ENCODE measurements around the gene MAMDC4.
"Not testable (repeated sequence)": the region's sequence is repeated elsewhere in the genome, so short reads cannot be mapped to it uniquely, and the experiment has no call there.

The MAMDC4 gene

GRCh38 chr9:136839229-136840139 is 12.7 kb upstream of the MAMDC4 start:
- no peak for DNase-seq (ENCODE audit: low read depth)

- DNase-seq (ENCODE audit: low read depth): no peak
Measured at GRCh38 chr9:136840140-136840876, 11.8 kb upstream of the MAMDC4 start.

- no peak for DNase-seq (ENCODE audit: low read depth)
Measured at GRCh38 chr9:136840877-136841645, 11.1 kb upstream of the MAMDC4 start.

GRCh38 chr9:136841646-136842379 is 10.3 kb upstream of the MAMDC4 start:
- not testable (repeated sequence) for DNase-seq (ENCODE audit: low read depth)

GRCh38 chr9:136842380-136842948 is 9.7 kb upstream of the MAMDC4 start, which contains the start of gene AJM1:
TSS of gene AJM1 (plus strand) at chr9:136842478. CDS start at chr9:136844415, 1,937 bp downstream.
- peak; percentile 68 for DNase-seq (ENCODE audit: low read depth)

- not testable (repeated sequence) for DNase-seq (ENCODE audit: low read depth)
Measured at GRCh38 chr9:136843159-136843800, 8.9 kb upstream of the MAMDC4 start.

GRCh38 chr9:136843801-136844740 is 8.1 kb upstream of the MAMDC4 start:
- DNase-seq (ENCODE audit: low read depth): peak; percentile 38

GRCh38 chr9:136844761-136845464 is 7.2 kb upstream of the MAMDC4 start:
- no peak for DNase-seq (ENCODE audit: low read depth)

GRCh38 chr9:136845465-136846260 is 6.5 kb upstream of the MAMDC4 start:
- DNase-seq (ENCODE audit: low read depth): no peak

- no peak for DNase-seq (ENCODE audit: low read depth)
Measured at GRCh38 chr9:136846376-136847087, 5.6 kb upstream of the MAMDC4 start.

GRCh38 chr9:136847088-136847825 is 4.9 kb upstream of the MAMDC4 start:
- no peak for DNase-seq (ENCODE audit: low read depth)

- DNase-seq (ENCODE audit: low read depth): peak; percentile 30
Measured at GRCh38 chr9:136847826-136848392, 4.2 kb upstream of the MAMDC4 start.

- DNase-seq (ENCODE audit: low read depth): no peak
Measured at GRCh38 chr9:136848393-136849037, 3.6 kb upstream of the MAMDC4 start.

GRCh38 chr9:136849038-136849959 is 2.8 kb upstream of the MAMDC4 start, which contains the start of gene PHPT1:
TSS of gene PHPT1 (plus strand) at chr9:136849409. CDS start at chr9:136849431, 22 bp downstream.
- DNase-seq (ENCODE audit: low read depth): peak; percentile 87
